HepG2 (cell line): Measurements from ENCODE around the gene SLC2A6. TPM values are rescaled to one million over a fixed set of nuclear protein-coding genes. Genes with fewer than 3 reads are reported as not detected.

Source experiments
- ATAC-seq: fragments of 200-7000 bp; cut with Tn5 transposase; 3 replicates; pipeline ENCODE4 v1.9.1; 2020; ENCODE audit warnings: mild to moderate bottlenecking, moderate library complexity
- BruUV-seq: library from RNA; stranded (reverse); fragments of 400-500 nt; replicated peaks from 2 replicates; lab custom pipeline; 2021; lab: Mats Ljungman, UMichigan
- CTCF ChIA-PET: fragments of 300-600 bp; formaldehyde crosslinking; extraction: SDS; loops from one replicate; lab custom pipeline; 2021; ENCODE audit warnings: low total read pairs, inconsistent platforms, low intra/inter-chr PET ratio; lab: Yijun Ruan, JAX
- POLR2A ChIA-PET: fragments of 350-600 bp; sonication (Branson Sonifier 250); formaldehyde crosslinking; loops from one replicate; lab custom pipeline; 2020; ENCODE audit warnings: antibody characterized with exemption, inconsistent platforms; lab: Yijun Ruan, JAX
- DNase-seq: peaks from one replicate; pipeline ENCODE4 v3.0.0-alpha.2; 2015; ENCODE audit warnings: low spot score
- FAIRE-seq: peaks from 3 replicates; lab custom pipeline; 2011; peaks lifted over from hg19 to GRCh38; lab: Jason Lieb, UNC
- H2AFZ ChIP-seq: one replicate; pipeline ENCODE4 v1.6.1; 2011; ENCODE audit warnings: low read length, inconsistent platforms
- H3K27ac ChIP-seq: fragments of 300-600 bp; 3 replicates; pipeline ENCODE4 v1.8.0; 2011; ENCODE audit warnings: mixed run types, mild to moderate bottlenecking, mixed read lengths, low read length, inconsistent platforms; ENCODE audit not compliant: insufficient read depth; ENCODE audit errors: extremely low read length
- H3K27me3 ChIP-seq, 2 experiments: fragments of 200-600 bp in 1 of 2; 2 replicates in 1 of 2; 3 replicates in 1 of 2; pipeline versions ENCODE4 v1.6.0 to v1.8.0; 2011; ENCODE audit warnings: low read length in 2 of 2, mild to moderate bottlenecking in 2 of 2, moderate library complexity in 2 of 2, inconsistent platforms in 1 of 2; ENCODE audit not compliant: insufficient read depth in 2 of 2, control insufficient read depth in 1 of 2
- H3K36me3 ChIP-seq, 2 experiments: fragments of 200-600 bp in 1 of 2; replicated peaks in 1 of 2; 2 replicates in 1 of 2; 3 replicates in 1 of 2; pipeline versions ENCODE4 v1.5.1 to v1.8.0; 2011; ENCODE audit warnings: low read length in 2 of 2, inconsistent platforms in 1 of 2; ENCODE audit not compliant: insufficient read depth in 2 of 2, control insufficient read depth in 1 of 2
- H3K4me1 ChIP-seq: 2 replicates; pipeline ENCODE4 v1.5.1; 2012; ENCODE audit warnings: low read length, inconsistent platforms; ENCODE audit not compliant: insufficient read depth
- H3K4me2 ChIP-seq: 2 replicates; pipeline ENCODE4 v1.6.0; 2011; ENCODE audit warnings: low read depth, low read length, inconsistent platforms
- H3K4me3 ChIP-seq, 3 experiments: fragments of 200-600 bp in 1 of 3; sonication (generic), shearing (Covaris generic) in 1 of 3; replicated peaks in 1 of 3; 2 replicates each; pipeline ENCODE4 v1.5.1; 2011 to 2016; ENCODE audit warnings: low read length in 3 of 3, inconsistent platforms in 2 of 3, low read depth in 2 of 3, mild to moderate bottlenecking in 2 of 3, control low read depth in 1 of 3, mixed read lengths in 1 of 3; ENCODE audit not compliant: insufficient read depth in 1 of 3
- H3K79me2 ChIP-seq: one replicate; pipeline ENCODE4 v1.6.1; 2011; ENCODE audit warnings: low read length, inconsistent platforms; ENCODE audit not compliant: insufficient read depth
- H3K9ac ChIP-seq: 2 replicates; pipeline ENCODE4 v1.6.0; 2011; ENCODE audit warnings: mild to moderate bottlenecking, low read depth, low read length, inconsistent platforms; ENCODE audit not compliant: insufficient read depth
- H3K9me3 ChIP-seq: 2 replicates; pipeline ENCODE4 v1.5.1; 2012; ENCODE audit warnings: mild to moderate bottlenecking, low read length
- H4K20me1 ChIP-seq: 2 replicates; pipeline ENCODE4 v1.6.0; 2011; ENCODE audit warnings: inconsistent platforms, mild to moderate bottlenecking, low read length, moderate library complexity; ENCODE audit not compliant: insufficient read depth
- CSRNP2 ChIP-seq: sonication (generic); formaldehyde crosslinking; conservative IDR thresholded peaks from 2 replicates; pipeline ENCODE4 v1.8.0; 2022; ENCODE audit warnings: low read depth, missing genetic modification reagents
- CTCF ChIP-seq: sonication (generic); formaldehyde crosslinking; IDR thresholded peaks from 2 replicates; pipeline ENCODE4 v1.5.0; 2020; ENCODE audit warnings: mild to moderate bottlenecking, missing genetic modification reagents, moderate library complexity
- DNMT1 ChIP-seq: sonication (generic); formaldehyde crosslinking; IDR thresholded peaks from 2 replicates; pipeline ENCODE4 v1.5.1; 2020; ENCODE audit warnings: mild to moderate bottlenecking, missing genetic modification reagents
- KLF11 ChIP-seq: IDR thresholded peaks from 2 replicates; pipeline ENCODE4 v1.6.1; 2016; ENCODE audit warnings: missing compliant biosample characterization
- MED1 ChIP-seq: sonication (generic); formaldehyde crosslinking; IDR thresholded peaks from 2 replicates; pipeline ENCODE4 v1.4.0; 2020; ENCODE audit warnings: missing genetic modification reagents
- NCOA5 ChIP-seq: sonication (generic); formaldehyde crosslinking; IDR thresholded peaks from 2 replicates; pipeline ENCODE4 v1.4.0; 2020; ENCODE audit warnings: missing genetic modification reagents
- RAD21 ChIP-seq: fragments of 450-650 bp; formaldehyde crosslinking; IDR thresholded peaks from 2 replicates; pipeline ENCODE4 v1.5.0; 2020; ENCODE audit warnings: mild to moderate bottlenecking
- SMARCE1 ChIP-seq: fragments of 450-650 bp; IDR thresholded peaks from 2 replicates; pipeline ENCODE4 v1.6.1; 2017; ENCODE audit warnings: borderline replicate concordance
- STAG1 ChIP-seq: sonication (generic); formaldehyde crosslinking; IDR thresholded peaks from 2 replicates; pipeline ENCODE4 v1.4.0; 2020; ENCODE audit warnings: missing genetic modification reagents
- TBX3 ChIP-seq: fragments of 450-650 bp; IDR thresholded peaks from 2 replicates; pipeline ENCODE4 v1.6.1; 2017; ENCODE audit warnings: antibody characterized with exemption, mild to moderate bottlenecking, inconsistent platforms, borderline replicate concordance
- XRCC5 ChIP-seq: fragments of 200-400 bp; formaldehyde crosslinking; optimal IDR thresholded peaks from 2 replicates; pipeline ENCODE3; 2017; ENCODE audit warnings: mild to moderate bottlenecking, low read length
- ZFP1 ChIP-seq: IDR thresholded peaks from 2 replicates; pipeline ENCODE4 v1.6.1; 2016
- ZNF136 ChIP-seq: sonication (generic); formaldehyde crosslinking; IDR thresholded peaks from 2 replicates; pipeline ENCODE4 v1.8.1; 2022; ENCODE audit warnings: low read depth, mild to moderate bottlenecking, moderate library complexity, missing genetic modification reagents
- ZNF34 ChIP-seq: sonication (generic); formaldehyde crosslinking; IDR thresholded peaks from 2 replicates; pipeline ENCODE4 v1.4.0; 2020; ENCODE audit warnings: mild to moderate bottlenecking, missing genetic modification reagents, borderline replicate concordance
- ZNF547 ChIP-seq: sonication (generic); formaldehyde crosslinking; IDR thresholded peaks from 2 replicates; pipeline ENCODE4 v1.5.1; 2020; ENCODE audit warnings: mild to moderate bottlenecking, missing genetic modification reagents
- WGBS: methylation state at CpG from one replicate; pipeline ENCODE4 v1.1.6; 2017; ENCODE audit warnings: low lambda C conversion rate; 5-methylcytosine and 5-hydroxymethylcytosine counted together
- in situ Hi-C: cut with HindIII; loops from 2 replicates; pipeline ENCODE4 v1.10.0; 2017; ENCODE audit warnings: low pct_unique_long_range_greater_than_20kb; ENCODE audit not compliant: extremely low pct_ligation_motif_present
- intact Hi-C: fragments of 100-400 bp; cut with micrococcal nuclease; formaldehyde crosslinking; loops from one replicate; pipeline ENCODE4 v1.10.0; 2022; ENCODE audit not compliant: unreplicated experiment
- polyA plus RNA-seq, 8 experiments: library from polyadenylated mRNA; depleted of rRNA in 3 of 8; stranded (reverse) in 7 of 8; unstranded in 1 of 8; fragments of >200 nt; fragmentation: Illumina TruSeq in 4 of 8; extraction: Trizol in 4 of 8; gene quantifications; 2 replicates each; pipeline versions ENCODE4 v1.2.1 to v1.2.3, GENCODE V29; 2011 to 2016; ENCODE audit warnings: low read depth in 4 of 8, missing spikeins in 1 of 8, mixed read lengths in 1 of 8; ENCODE audit not compliant: insufficient read depth in 1 of 8
- total RNA-seq, 5 experiments: library from RNA; depleted of rRNA; stranded (reverse); fragments of >200 nt; fragmentation: Illumina TruSeq; extraction: Trizol; gene quantifications; 2 replicates each; pipeline ENCODE4 v1.2.3, GENCODE V29; 2016; ENCODE audit warnings: low read depth in 1 of 5

SLC2A6 gene
- total and polyA plus RNA-seq, 2 of the 13 experiments (the other 11 are each of a cell fraction or from before 2014, with no cell fraction given): 4.1 to 15.0 TPM

- ATAC-seq (no peak), DNase-seq (no peak), FAIRE-seq (no peak)
- no peaks in the 10 kb centered on the region for H3K36me3 ChIP-seq
- H3K4me3 ChIP-seq: no peak overlapping the region
- no peak overlapping the region for H3K27ac ChIP-seq
- H3K4me2 ChIP-seq: no peak overlapping the region
- no peaks in the 10 kb centered on the region for H4K20me1 ChIP-seq
- intact Hi-C loops (loop anchor here (1.0 kb wide), 1 partner anchor 30 kb away; no protein-coding TSS in a partner anchor), in situ Hi-C loops (no loop called here)
- no peaks in the 10 kb centered on the region; a peak in 1 of 5 replicates for H3K27me3 ChIP-seq
- no peaks in the 10 kb centered on the region for H3K9me3 ChIP-seq
- TF ChIP-seq STAG1 (CRISPR knock-in tag) (peak; percentile 26; the same call in 1 of the 2 replicates), MED1 (CRISPR knock-in tag) (no peak), RAD21 (CRISPR knock-in tag) (0 out of 2 replicates have a peak, but pooled peaks have one; percentile 26), CTCF (CRISPR knock-in tag) (peak; percentile 52), ZNF34 (CRISPR knock-in tag) (no peak), XRCC5 (peak; percentile 43)
- BruUV-seq: no TSS peak
- CTCF ChIA-PET: no interaction called here
- no peak overlapping the region for H3K9ac ChIP-seq
- no CpG with 5 or more reads among the region's 9 CpGs for WGBS
- POLR2A ChIA-PET: no interaction called here
- peaks cover 36% of the 10 kb centered on the region for H3K4me1 ChIP-seq
- peaks cover 8% of the 10 kb centered on the region for H3K79me2 ChIP-seq
- H2AFZ ChIP-seq: no peak overlapping the region
These were observed 22.5 kb downstream of the SLC2A6 start for GRCh38 chr9:133456409-133456808.

GRCh38 chr9:133455936-133456335 lies 23.0 kb downstream of the SLC2A6 start:
- H3K9ac ChIP-seq: no peak overlapping the region
- no peak overlapping the region for H3K4me2 ChIP-seq
- H4K20me1 ChIP-seq: no peaks in the 10 kb centered on the region
- no peak overlapping the region for H3K4me3 ChIP-seq
- peaks cover 32% of the 10 kb centered on the region for H3K4me1 ChIP-seq
- ChIA-PET CTCF (no interaction called here), POLR2A (no interaction called here)
- DNase-seq (no peak), FAIRE-seq (no peak), ATAC-seq (no peak)
- peaks cover 3% of the 10 kb centered on the region for H3K79me2 ChIP-seq
- H3K27ac ChIP-seq: no peak overlapping the region
- WGBS: 100% methylated on average over 2 of the region's 11 CpGs
- H3K36me3 ChIP-seq: no peaks in the 10 kb centered on the region
- no peaks in the 10 kb centered on the region for H3K9me3 ChIP-seq
- BruUV-seq: no TSS peak
- intact Hi-C loops (loop anchor here (1.0 kb wide), 1 partner anchor 30 kb away; no protein-coding TSS in a partner anchor), in situ Hi-C loops (no loop called here)
- no peak overlapping the region for H2AFZ ChIP-seq
- H3K27me3 ChIP-seq: no peaks in the 10 kb centered on the region; a peak in 1 of 5 replicates
- TF ChIP-seq ZNF136 (CRISPR knock-in tag) (no peak), NCOA5 (CRISPR knock-in tag) (no peak), KLF11 (CRISPR knock-in tag) (no peak), CSRNP2 (CRISPR knock-in tag) (no peak), ZNF547 (CRISPR knock-in tag) (no peak), SMARCE1 (no peak), DNMT1 (no peak), ZFP1 (no peak), TBX3 (no peak)
